Suprapubic skin (tissue), 3 donors: ENCODE results near the gene LRRFIP1.

Experiments
- POLR2A ChIP-seq, 2 donors: fragments of 450-650 bp; IDR thresholded peaks; one replicate each; pipeline ENCODE4 v1.6.1; 2017; ENCODE audit warnings: antibody characterized with exemption in 2 of 2, mild to moderate bottlenecking in 2 of 2, moderate library complexity in 2 of 2
- TF ChIP-seq, protein P1 (sequence below), 2 donors: fragments of 200-600 bp in 1 of 2; fragments of 450-650 bp in 1 of 2; sonication (generic) in 1 of 2; IDR thresholded peaks; one replicate each; pipeline ENCODE4 v1.5.1; 2016 to 2019; ENCODE audit warnings: antibody characterized with exemption in 2 of 2, mild to moderate bottlenecking in 1 of 2, moderate library complexity in 1 of 2

DNA sequence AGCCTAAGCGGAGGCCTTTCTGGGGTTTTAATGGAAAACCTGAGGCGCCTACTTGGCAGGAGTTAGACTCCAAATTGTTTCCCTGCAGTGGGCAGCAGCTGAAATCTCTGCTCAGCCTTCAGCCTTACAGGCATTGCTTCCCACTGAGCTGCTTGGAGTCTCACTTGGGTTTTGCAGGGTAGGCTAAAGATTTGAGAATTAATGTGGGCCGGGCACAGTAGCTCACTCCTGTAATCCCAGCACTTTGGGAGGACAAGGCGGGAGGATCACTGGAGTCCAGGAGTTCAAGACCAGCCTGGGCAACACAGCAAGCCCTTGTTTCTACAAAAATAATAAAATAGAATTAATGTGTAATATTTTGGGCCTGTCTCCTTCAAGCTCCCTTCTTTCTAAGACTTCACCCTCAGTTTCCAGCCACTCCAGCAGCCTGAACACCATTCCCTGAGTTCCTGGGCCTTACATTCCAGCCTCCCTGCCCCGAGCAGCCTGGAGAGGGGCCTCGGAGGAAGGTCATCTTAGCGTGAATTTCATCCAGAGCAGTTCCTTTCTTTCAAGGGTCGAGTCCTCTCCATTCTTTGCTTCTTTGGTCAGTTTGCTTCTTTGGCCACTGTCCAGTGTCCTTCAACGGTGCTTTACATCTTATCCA lies 27.8 kb upstream of the LRRFIP1 start:
- TF ChIP-seq, protein P1, sequence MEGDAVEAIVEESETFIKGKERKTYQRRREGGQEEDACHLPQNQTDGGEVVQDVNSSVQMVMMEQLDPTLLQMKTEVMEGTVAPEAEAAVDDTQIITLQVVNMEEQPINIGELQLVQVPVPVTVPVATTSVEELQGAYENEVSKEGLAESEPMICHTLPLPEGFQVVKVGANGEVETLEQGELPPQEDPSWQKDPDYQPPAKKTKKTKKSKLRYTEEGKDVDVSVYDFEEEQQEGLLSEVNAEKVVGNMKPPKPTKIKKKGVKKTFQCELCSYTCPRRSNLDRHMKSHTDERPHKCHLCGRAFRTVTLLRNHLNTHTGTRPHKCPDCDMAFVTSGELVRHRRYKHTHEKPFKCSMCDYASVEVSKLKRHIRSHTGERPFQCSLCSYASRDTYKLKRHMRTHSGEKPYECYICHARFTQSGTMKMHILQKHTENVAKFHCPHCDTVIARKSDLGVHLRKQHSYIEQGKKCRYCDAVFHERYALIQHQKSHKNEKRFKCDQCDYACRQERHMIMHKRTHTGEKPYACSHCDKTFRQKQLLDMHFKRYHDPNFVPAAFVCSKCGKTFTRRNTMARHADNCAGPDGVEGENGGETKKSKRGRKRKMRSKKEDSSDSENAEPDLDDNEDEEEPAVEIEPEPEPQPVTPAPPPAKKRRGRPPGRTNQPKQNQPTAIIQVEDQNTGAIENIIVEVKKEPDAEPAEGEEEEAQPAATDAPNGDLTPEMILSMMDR (IDR thresholded peaks at IDR 0.05) = no peak
- no peak for TF ChIP-seq POLR2A (IDR thresholded peaks at IDR 0.05)
